ENCODE results near the gene GGACT. TPM values are rescaled to one million over a fixed set of nuclear protein-coding genes. Genes with fewer than 3 reads are reported as not detected.
"Not testable (repeated sequence)": the region's sequence is repeated elsewhere in the genome, so short reads cannot be mapped to it uniquely, and the experiment has no call there.

GGACT gene
- polyA plus RNA-seq: 5.8 TPM

GRCh38 chr13:100588331-100589177 lies at the start of gene GGACT:
TSS of gene GGACT (minus strand) at chr13:100588789. CDS start at chr13:100532591, 56,198 bp downstream.
- H3K9me3 Mint-ChIP-seq: no peaks in the 10 kb centered on the region
- H3K36me3 Mint-ChIP-seq: no peaks in the 10 kb centered on the region
- H3K4me1 Mint-ChIP-seq: peaks cover 0 to 18% (median 11%) of the 10 kb centered on the region in 3 donors
- no peaks in the 10 kb centered on the region for H3K27me3 Mint-ChIP-seq
- peak within 1 kb of the TSS; percentile 78 to 93 (median 92) for H3K4me3 Mint-ChIP-seq
- peak within 1 kb of the TSS; percentile 71 to 76 (median 74) for H3K27ac Mint-ChIP-seq

- no peak overlapping the region for H3K27ac Mint-ChIP-seq
- H3K36me3 Mint-ChIP-seq: peaks cover 14% of the 10 kb centered on the region
- no peaks in the 10 kb centered on the region for H3K9me3 Mint-ChIP-seq
- no peaks in the 10 kb centered on the region for H3K27me3 Mint-ChIP-seq
- H3K4me1 Mint-ChIP-seq: peaks cover 0 to 1% (median 0%) of the 10 kb centered on the region in 3 donors
- no peak overlapping the region for H3K4me3 Mint-ChIP-seq
These were observed 49.2 kb upstream of the GGACT start for GRCh38 chr13:100637796-100638195.

- Mint-ChIP-seq H3K36me3 (peaks cover 14% of the 10 kb centered on the region), H3K4me1 (peaks cover 0 to 1% (median 0%) of the 10 kb centered on the region in 3 donors)
These were observed 48.8 kb upstream of the GGACT start for GRCh38 chr13:100637380-100637779.

GRCh38 chr13:100636441-100636840 lies 47.9 kb upstream of the GGACT start:
- Mint-ChIP-seq H3K4me1 (peaks cover 0 to 1% (median 0%) of the 10 kb centered on the region in 3 donors), H3K27ac (no peak overlapping the region), H3K27me3 (no peaks in the 10 kb centered on the region), H3K4me3 (no peak overlapping the region), H3K36me3 (peaks cover 8% of the 10 kb centered on the region), H3K9me3 (no peaks in the 10 kb centered on the region)

More at GRCh38 chr13:100637380-100637779, 48.8 kb upstream of the GGACT start:
- no peaks in the 10 kb centered on the region for H3K27me3 Mint-ChIP-seq
- H3K4me3 Mint-ChIP-seq: no peak overlapping the region
- H3K27ac Mint-ChIP-seq: peak overlapping the region in 1 of 3 donors; percentile 16
- H3K9me3 Mint-ChIP-seq: no peaks in the 10 kb centered on the region

- H3K4me3 Mint-ChIP-seq: no peak overlapping the region
- H3K4me1 Mint-ChIP-seq: peaks cover 0 to 1% (median 0%) of the 10 kb centered on the region in 3 donors
- H3K36me3 Mint-ChIP-seq: peaks cover 8% of the 10 kb centered on the region
- H3K9me3 Mint-ChIP-seq: no peaks in the 10 kb centered on the region
- no peaks in the 10 kb centered on the region for H3K27me3 Mint-ChIP-seq
- no peak overlapping the region for H3K27ac Mint-ChIP-seq
These were observed 47.4 kb upstream of the GGACT start for GRCh38 chr13:100636004-100636403.

GRCh38 chr13:100634696-100635095 lies 46.1 kb upstream of the GGACT start:
- Mint-ChIP-seq H3K27ac (no peak overlapping the region), H3K9me3 (no peaks in the 10 kb centered on the region)

GRCh38 chr13:100633461-100633860 lies 44.9 kb upstream of the GGACT start:
- no peak overlapping the region for H3K27ac Mint-ChIP-seq
- no peaks in the 10 kb centered on the region for H3K9me3 Mint-ChIP-seq
- H3K4me1 Mint-ChIP-seq: peaks cover 0 to 1% (median 0%) of the 10 kb centered on the region in 3 donors
- H3K27me3 Mint-ChIP-seq: no peaks in the 10 kb centered on the region
- no peak overlapping the region for H3K4me3 Mint-ChIP-seq
- peaks cover 8% of the 10 kb centered on the region for H3K36me3 Mint-ChIP-seq

More at GRCh38 chr13:100634696-100635095, 46.1 kb upstream of the GGACT start:
- H3K4me3 Mint-ChIP-seq: no peak overlapping the region
- peaks cover 8% of the 10 kb centered on the region for H3K36me3 Mint-ChIP-seq
- no peaks in the 10 kb centered on the region for H3K27me3 Mint-ChIP-seq
- H3K4me1 Mint-ChIP-seq: peaks cover 0 to 1% (median 0%) of the 10 kb centered on the region in 3 donors

GRCh38 chr13:100630555-100630954 lies 42.0 kb upstream of the GGACT start:
- Mint-ChIP-seq H3K4me3 (no peak overlapping the region), H3K27ac (peak overlapping the region in 1 of 3 donors; percentile 59)

GRCh38 chr13:100627120-100627519 lies 38.5 kb upstream of the GGACT start:
- Mint-ChIP-seq H3K4me3 (no peak overlapping the region), H3K27me3 (no peaks in the 10 kb centered on the region), H3K36me3 (peaks cover 20% of the 10 kb centered on the region), H3K27ac (no peak overlapping the region), H3K9me3 (peaks cover 0 to 2% (median 0%) of the 10 kb centered on the region in 3 donors), H3K4me1 (no peaks in the 10 kb centered on the region)

More at GRCh38 chr13:100630555-100630954, 42.0 kb upstream of the GGACT start:
- peaks cover 15% of the 10 kb centered on the region for H3K36me3 Mint-ChIP-seq
- H3K27me3 Mint-ChIP-seq: no peaks in the 10 kb centered on the region
- H3K4me1 Mint-ChIP-seq: peaks cover 0 to 1% (median 0%) of the 10 kb centered on the region in 3 donors
- H3K9me3 Mint-ChIP-seq: no peaks in the 10 kb centered on the region

- no peak overlapping the region for H3K4me3 Mint-ChIP-seq
- peaks cover 0 to 2% (median 0%) of the 10 kb centered on the region in 3 donors for H3K9me3 Mint-ChIP-seq
- no peak overlapping the region for H3K27ac Mint-ChIP-seq
- H3K27me3 Mint-ChIP-seq: no peaks in the 10 kb centered on the region
- no peaks in the 10 kb centered on the region for H3K4me1 Mint-ChIP-seq
- peaks cover 25% of the 10 kb centered on the region for H3K36me3 Mint-ChIP-seq
These were observed 36.9 kb upstream of the GGACT start for GRCh38 chr13:100625447-100625846.

GRCh38 chr13:100620792-100621191 lies 32.2 kb upstream of the GGACT start:
- Mint-ChIP-seq H3K36me3 (peaks cover 19% of the 10 kb centered on the region), H3K9me3 (peaks cover 0 to 2% (median 0%) of the 10 kb centered on the region in 3 donors), H3K4me3 (no peak overlapping the region), H3K27me3 (no peaks in the 10 kb centered on the region), H3K4me1 (peaks cover 0 to 5% (median 0%) of the 10 kb centered on the region in 3 donors), H3K27ac (peak overlapping the region in 1 of 3 donors; percentile 80)

- Mint-ChIP-seq H3K9me3 (peaks cover 0 to 2% (median 0%) of the 10 kb centered on the region in 3 donors), H3K36me3 (peaks cover 14% of the 10 kb centered on the region), H3K4me3 (no peak overlapping the region), H3K4me1 (peaks cover 0 to 5% (median 0%) of the 10 kb centered on the region in 3 donors), H3K27ac (no peak overlapping the region), H3K27me3 (no peaks in the 10 kb centered on the region)
These were observed 31.4 kb upstream of the GGACT start for GRCh38 chr13:100619940-100620339.

- not testable (repeated sequence) for H3K4me3 Mint-ChIP-seq, H3K27ac Mint-ChIP-seq, H3K4me1 Mint-ChIP-seq, H3K9me3 Mint-ChIP-seq, H3K27me3 Mint-ChIP-seq
- peaks cover 12% of the 10 kb centered on the region for H3K36me3 Mint-ChIP-seq
These were observed 30.3 kb upstream of the GGACT start for GRCh38 chr13:100618897-100619296.

- Mint-ChIP-seq H3K4me3 (no peak overlapping the region), H3K4me1 (peaks cover 30 to 34% (median 31%) of the 10 kb centered on the region in 3 donors), H3K27ac (no peak overlapping the region), H3K9me3 (no peaks in the 10 kb centered on the region), H3K27me3 (no peaks in the 10 kb centered on the region), H3K36me3 (no peaks in the 10 kb centered on the region)
These were observed 24.4 kb upstream of the GGACT start for GRCh38 chr13:100613031-100613430.

- Mint-ChIP-seq H3K4me3 (peak overlapping the region in 1 of 4 donors; percentile 56), H3K4me1 (peaks cover 34 to 36% (median 35%) of the 10 kb centered on the region in 3 donors), H3K27me3 (no peaks in the 10 kb centered on the region), H3K27ac (peak overlapping the region in 1 of 3 donors; percentile 71), H3K9me3 (no peaks in the 10 kb centered on the region), H3K36me3 (no peaks in the 10 kb centered on the region)
These were observed 23.3 kb upstream of the GGACT start for GRCh38 chr13:100611678-100612492.

All from IgD-negative memory B cell (primary cell).